GM12875 (cell line): ENCODE results near the gene PACSIN3.

ENCODE experiments used
- H3K4me3 ChIP-seq: one replicate; pipeline ENCODE4 v1.5.1; 2011; ENCODE audit warnings: low read depth, low read length, control low read depth
- CTCF ChIP-seq: IDR thresholded peaks from 2 replicates; pipeline ENCODE4 v1.5.1; 2011; ENCODE audit warnings: low read depth, mild to moderate bottlenecking, control low read depth, inconsistent platforms, low read length, moderate library complexity, borderline replicate concordance; ENCODE audit not compliant: insufficient read depth

PACSIN3 gene

GRCh38 chr11:47147250-47147649 is 39.0 kb downstream of the PACSIN3 start:
- no peak overlapping the region for H3K4me3 ChIP-seq
- TF ChIP-seq CTCF: no peak

- no peak overlapping the region for H3K4me3 ChIP-seq
- TF ChIP-seq CTCF: no peak
These were observed 41.7 kb downstream of the PACSIN3 start for GRCh38 chr11:47144541-47144940.

- no peak overlapping the region for H3K4me3 ChIP-seq
- no peak for TF ChIP-seq CTCF
These were observed 42.9 kb downstream of the PACSIN3 start for GRCh38 chr11:47143322-47143721.

- no peak for TF ChIP-seq CTCF
- no peak overlapping the region for H3K4me3 ChIP-seq
These were observed 46.4 kb downstream of the PACSIN3 start for GRCh38 chr11:47139878-47140277.

- no peak for TF ChIP-seq CTCF
- H3K4me3 ChIP-seq: no peak overlapping the region
These were observed 48.8 kb downstream of the PACSIN3 start for GRCh38 chr11:47137476-47137875.

GRCh38 chr11:47136921-47137320 is 49.3 kb downstream of the PACSIN3 start:
- H3K4me3 ChIP-seq: no peak overlapping the region
- TF ChIP-seq CTCF: no peak

GRCh38 chr11:47136327-47136726 is 49.9 kb downstream of the PACSIN3 start:
- no peak for TF ChIP-seq CTCF
- no peak overlapping the region for H3K4me3 ChIP-seq
